ENCODE results near the gene INSIG1.

The INSIG1 gene

DNA sequence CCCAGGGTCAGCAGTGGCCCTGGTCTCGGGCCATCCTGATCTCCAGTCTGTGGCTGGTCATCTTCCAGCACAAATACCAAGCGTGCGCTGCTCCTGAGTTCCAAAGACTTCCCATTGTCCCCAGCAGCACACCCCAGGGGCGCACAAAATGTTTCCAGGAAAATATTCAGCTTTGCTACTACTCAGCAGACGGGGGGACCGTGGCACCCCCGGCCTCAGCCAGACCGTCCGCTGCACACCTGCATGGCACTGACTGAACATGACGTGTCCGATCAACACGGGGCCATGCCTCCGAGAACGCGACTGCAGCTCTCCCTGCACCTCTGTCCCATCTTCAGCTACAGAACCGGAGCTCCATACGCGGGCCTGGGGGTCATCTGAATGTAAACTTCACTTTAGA, 9.6 kb upstream of the INSIG1 start:
- Histone ChIP-seq H3K4me1 (ENCODE audit: insufficient read depth, low read length, poor library complexity, severe bottlenecking) (peaks cover 70% of the 10 kb centered on the region), H2AFZ (ENCODE audit: low read length) (no peak overlapping the region), H3K9me3 (ENCODE audit: insufficient read depth, low read depth, low read length) (no peaks in the 10 kb centered on the region), H3K36me3 (ENCODE audit: insufficient read depth, low read length) (no peaks in the 10 kb centered on the region), H3K27me3 (ENCODE audit: insufficient read depth, low read length, poor library complexity, severe bottlenecking) (no peaks in the 10 kb centered on the region), H3K4me3 (ENCODE audit: low read length, poor library complexity, severe bottlenecking) (no peak overlapping the region), H3K4me2 (ENCODE audit: low read depth, low read length, poor library complexity, severe bottlenecking) (no peak overlapping the region), H3F3A (ENCODE audit: low read depth) (no peaks in the 10 kb centered on the region), H4K20me1 (ENCODE audit: insufficient read depth, low read length, poor library complexity, severe bottlenecking) (no peaks in the 10 kb centered on the region), H3K9me2 (replicated peaks; ENCODE audit: low read depth, low read length) (no peaks in the 10 kb centered on the region), H3K9ac (ENCODE audit: low read depth, low read length, poor library complexity, severe bottlenecking) (no peak overlapping the region), H3K79me2 (ENCODE audit: insufficient read depth, low read length) (no peaks in the 10 kb centered on the region)
- no peak for TF ChIP-seq CTCF (conservative IDR thresholded peaks at IDR 0.05; ENCODE audit: low read length)
- TF ChIP-seq EZH2phosphoT487 (IDR thresholded peaks at IDR 0.05; ENCODE audit: borderline replicate concordance) = no peak

GRCh38 chr7:155289107-155289506, 8.6 kb upstream of the INSIG1 start:
- Histone ChIP-seq H3K4me3 (ENCODE audit: low read length, poor library complexity, severe bottlenecking) (no peak overlapping the region), H3K4me2 (ENCODE audit: low read depth, low read length, poor library complexity, severe bottlenecking) (no peak overlapping the region), H3K9me3 (ENCODE audit: insufficient read depth, low read depth, low read length) (no peaks in the 10 kb centered on the region), H3K4me1 (ENCODE audit: insufficient read depth, low read length, poor library complexity, severe bottlenecking) (peaks cover 66% of the 10 kb centered on the region), H3K9me2 (replicated peaks; ENCODE audit: low read depth, low read length) (no peaks in the 10 kb centered on the region), H3K36me3 (ENCODE audit: insufficient read depth, low read length) (no peaks in the 10 kb centered on the region), H3K9ac (ENCODE audit: low read depth, low read length, poor library complexity, severe bottlenecking) (no peak overlapping the region), H3K27me3 (ENCODE audit: insufficient read depth, low read length, poor library complexity, severe bottlenecking) (no peaks in the 10 kb centered on the region), H3K79me2 (ENCODE audit: insufficient read depth, low read length) (peaks cover 6% of the 10 kb centered on the region; the same call in 1 of the 2 replicates), H3F3A (ENCODE audit: low read depth) (no peaks in the 10 kb centered on the region), H2AFZ (ENCODE audit: low read length) (no peak overlapping the region), H4K20me1 (ENCODE audit: insufficient read depth, low read length, poor library complexity, severe bottlenecking) (no peaks in the 10 kb centered on the region)
- no peak for TF ChIP-seq EZH2phosphoT487 (IDR thresholded peaks at IDR 0.05; ENCODE audit: borderline replicate concordance)
- no peak for TF ChIP-seq CTCF (conservative IDR thresholded peaks at IDR 0.05; ENCODE audit: low read length)

- H3K9me2 ChIP-seq (replicated peaks; ENCODE audit: low read depth, low read length) = no peaks in the 10 kb centered on the region
- no peaks in the 10 kb centered on the region for H4K20me1 ChIP-seq (ENCODE audit: insufficient read depth, low read length, poor library complexity, severe bottlenecking)
- H3K79me2 ChIP-seq (ENCODE audit: insufficient read depth, low read length) = peaks cover 13% of the 10 kb centered on the region; the same call in 1 of the 2 replicates
- H3K4me2 ChIP-seq (ENCODE audit: low read depth, low read length, poor library complexity, severe bottlenecking) = no peak overlapping the region
- H3F3A ChIP-seq (ENCODE audit: low read depth) = no peaks in the 10 kb centered on the region
- H2AFZ ChIP-seq (ENCODE audit: low read length) = no peak overlapping the region
- H3K4me1 ChIP-seq (ENCODE audit: insufficient read depth, low read length, poor library complexity, severe bottlenecking) = peaks cover 64% of the 10 kb centered on the region
- no peaks in the 10 kb centered on the region for H3K27me3 ChIP-seq (ENCODE audit: insufficient read depth, low read length, poor library complexity, severe bottlenecking)
- TF ChIP-seq EZH2phosphoT487 (IDR thresholded peaks at IDR 0.05; ENCODE audit: borderline replicate concordance) (no peak), CTCF (conservative IDR thresholded peaks at IDR 0.05; ENCODE audit: low read length) (no peak)
- H3K4me3 ChIP-seq (ENCODE audit: low read length, poor library complexity, severe bottlenecking) = no peak overlapping the region
- no peaks in the 10 kb centered on the region for H3K36me3 ChIP-seq (ENCODE audit: insufficient read depth, low read length)
- no peaks in the 10 kb centered on the region for H3K9me3 ChIP-seq (ENCODE audit: insufficient read depth, low read depth, low read length)
- no peak overlapping the region for H3K9ac ChIP-seq (ENCODE audit: low read depth, low read length, poor library complexity, severe bottlenecking)
These were observed 7.7 kb upstream of the INSIG1 start for GRCh38 chr7:155289949-155290501.

All from Loucy (cell line).